Hematopoietic multipotent progenitor cell (in vitro differentiated cells): Measurements from ENCODE around the gene PFN4. TPM values are rescaled to one million over a fixed set of nuclear protein-coding genes. Genes with fewer than 3 reads are reported as not detected.
"Not testable (repeated sequence)": the region's sequence is repeated elsewhere in the genome, so short reads cannot be mapped to it uniquely, and the experiment has no call there.

Experiments
- DNase-seq, 3 donors: peaks; one replicate each; pipeline ENCODE4 v3.0.0-alpha.2; 2011 to 2015; ENCODE audit warnings: low read depth in 2 of 3, low spot score in 2 of 3
- total RNA-seq: library from RNA; depleted of rRNA; stranded (reverse); fragments of >200 nt; gene quantifications from one replicate; pipeline ENCODE4 v1.2.3, GENCODE V29; 2012

PFN4 gene
- total RNA-seq = 0.81 TPM

GRCh38 chr2:24123195-24123921, at the start of gene PFN4, which contains the start of gene FAM228B:
Gene PFN4 (minus strand): TSS chr2:24123334. CDS start chr2:24122535, 799 bp downstream.
Gene FAM228B (plus strand): TSS chr2:24123469. CDS start chr2:24124362, 893 bp downstream.
- DNase-seq = peak; percentile 10 to 86 (median 86)

- DNase-seq = no peak
These were observed 45.9 kb upstream of the PFN4 start for GRCh38 chr2:24169023-24169422.

GRCh38 chr2:24164416-24164973, 41.4 kb upstream of the PFN4 start:
- DNase-seq = peak in 2 of 3 donors; percentile 46 to 49

- no peak for DNase-seq
These were observed 40.5 kb upstream of the PFN4 start for GRCh38 chr2:24163601-24164000.

- DNase-seq = no peak
These were observed 40.1 kb upstream of the PFN4 start for GRCh38 chr2:24163186-24163585.

- no peak for DNase-seq
These were observed 39.4 kb upstream of the PFN4 start for GRCh38 chr2:24162494-24162893.

GRCh38 chr2:24160761-24161160, 37.6 kb upstream of the PFN4 start:
- no peak for DNase-seq

GRCh38 chr2:24159708-24160107, 36.6 kb upstream of the PFN4 start:
- DNase-seq = no peak

GRCh38 chr2:24158131-24158530, 35.0 kb upstream of the PFN4 start:
- no peak for DNase-seq

GRCh38 chr2:24153478-24153877, 30.3 kb upstream of the PFN4 start:
- DNase-seq = no peak

- no peak for DNase-seq
These were observed 29.5 kb upstream of the PFN4 start for GRCh38 chr2:24152413-24153197.

- peak in 1 of 3 donors; percentile 9 for DNase-seq
These were observed 24.2 kb upstream of the PFN4 start for GRCh38 chr2:24147364-24147763.

- not testable (repeated sequence) for DNase-seq
These were observed 17.2 kb upstream of the PFN4 start for GRCh38 chr2:24140305-24140704.

GRCh38 chr2:24132543-24132942, 9.4 kb upstream of the PFN4 start:
- no peak for DNase-seq

- no peak for DNase-seq
These were observed 2.8 kb upstream of the PFN4 start for GRCh38 chr2:24125956-24126355.

GRCh38 chr2:24123922-24124580, 917 bp upstream of the PFN4 start:
- DNase-seq = no peak

- no peak for DNase-seq
These were observed 554 bp downstream of the PFN4 start for GRCh38 chr2:24122366-24123194.

GRCh38 chr2:24121469-24121868, 1.7 kb downstream of the PFN4 start:
- DNase-seq = no peak

GRCh38 chr2:24121066-24121465, 2.1 kb downstream of the PFN4 start:
- DNase-seq = no peak

GRCh38 chr2:24117902-24118301, 5.2 kb downstream of the PFN4 start:
- DNase-seq = no peak
